ENCODE data around the gene FAM222B. TPM values are rescaled to one million over a fixed set of nuclear protein-coding genes. Genes with fewer than 3 reads are reported as not detected.
"Not testable (repeated sequence)": the region's sequence is repeated elsewhere in the genome, so short reads cannot be mapped to it uniquely, and the experiment has no call there.

FAM222B gene
- total and polyA plus RNA-seq, 4 donors: 4.3 to 33.1 (median 19.8) TPM

- H3K4me3 ChIP-seq (ENCODE audit: low read depth, low read length): peak overlapping the region; percentile 64
- H3K27me3 ChIP-seq (ENCODE audit: control insufficient read depth, insufficient read depth, low read length): no peaks in the 10 kb centered on the region
- H3K27ac ChIP-seq (ENCODE audit: low read depth, low read length): peak overlapping the region; percentile 82
- peak in 1 of 6 donors; percentile 40 for DNase-seq (ENCODE audit: low read depth in 4 of 6, low spot score in 6 of 6)
- no peaks in the 10 kb centered on the region for H3K9me3 ChIP-seq (ENCODE audit: control insufficient read depth, insufficient read depth, low read length)
- peaks cover 44% of the 10 kb centered on the region for H3K36me3 ChIP-seq (ENCODE audit: control insufficient read depth, insufficient read depth, low read length)
- WGBS (ENCODE audit: insufficient coverage): 1% methylated on average over 43 of the region's 45 CpGs
- H3K4me1 ChIP-seq (ENCODE audit: control insufficient read depth, insufficient read depth, low read length): peaks cover 66% of the 10 kb centered on the region
These were observed 116.8 kb downstream of the FAM222B start for GRCh38 chr17:28725660-28726225.

DNA sequence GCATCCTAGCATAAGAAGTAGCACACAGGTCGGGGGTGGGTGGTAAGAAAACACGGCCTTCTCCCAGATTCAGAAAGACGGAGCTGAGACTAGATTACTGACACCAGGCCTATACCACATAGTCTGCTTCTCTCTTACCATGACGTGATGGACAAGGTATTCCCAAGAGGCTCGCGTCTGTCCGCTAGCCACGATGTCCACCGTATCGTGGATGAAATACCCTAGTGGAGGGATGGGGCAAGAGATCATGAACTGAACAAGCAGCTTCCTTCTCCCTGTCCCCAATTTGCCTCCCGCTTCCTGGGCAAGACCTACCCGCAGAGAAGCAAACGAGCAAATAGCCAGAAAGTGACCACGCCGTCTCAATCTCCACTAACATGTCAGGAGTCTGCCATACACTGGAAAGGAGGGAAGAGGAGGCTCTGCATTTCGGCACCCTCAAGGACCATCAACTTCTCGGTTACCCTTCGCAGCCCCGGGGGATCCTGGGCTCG is 117.4 kb downstream of the FAM222B start:
- peak overlapping the region; percentile 82 for H3K27ac ChIP-seq (ENCODE audit: low read depth, low read length)
- peaks cover 44% of the 10 kb centered on the region for H3K36me3 ChIP-seq (ENCODE audit: control insufficient read depth, insufficient read depth, low read length)
- WGBS (ENCODE audit: insufficient coverage): 15% methylated on average over 9 of the region's 20 CpGs
- peaks cover 70% of the 10 kb centered on the region for H3K4me1 ChIP-seq (ENCODE audit: control insufficient read depth, insufficient read depth, low read length)
- H3K4me3 ChIP-seq (ENCODE audit: low read depth, low read length): peak overlapping the region; percentile 64
- H3K9me3 ChIP-seq (ENCODE audit: control insufficient read depth, insufficient read depth, low read length): no peaks in the 10 kb centered on the region
- DNase-seq (ENCODE audit: low read depth in 4 of 6, low spot score in 6 of 6): no peak
- no peaks in the 10 kb centered on the region for H3K27me3 ChIP-seq (ENCODE audit: control insufficient read depth, insufficient read depth, low read length)

GRCh38 chr17:28724500-28725165 is 118.0 kb downstream of the FAM222B start:
- H3K36me3 ChIP-seq (ENCODE audit: control insufficient read depth, insufficient read depth, low read length): peaks cover 44% of the 10 kb centered on the region
- H3K27ac ChIP-seq (ENCODE audit: low read depth, low read length): peak overlapping the region; percentile 82
- H3K9me3 ChIP-seq (ENCODE audit: control insufficient read depth, insufficient read depth, low read length): no peaks in the 10 kb centered on the region
- H3K4me1 ChIP-seq (ENCODE audit: control insufficient read depth, insufficient read depth, low read length): peaks cover 70% of the 10 kb centered on the region
- no peaks in the 10 kb centered on the region for H3K27me3 ChIP-seq (ENCODE audit: control insufficient read depth, insufficient read depth, low read length)
- H3K4me3 ChIP-seq (ENCODE audit: low read depth, low read length): peak overlapping the region; percentile 64
- no peak for DNase-seq (ENCODE audit: low read depth in 4 of 6, low spot score in 6 of 6)
- 88% methylated on average over 8 of the region's 10 CpGs for WGBS (ENCODE audit: insufficient coverage)

GRCh38 chr17:28723836-28724499 is 118.6 kb downstream of the FAM222B start:
- H3K9me3 ChIP-seq (ENCODE audit: control insufficient read depth, insufficient read depth, low read length); H3K27ac ChIP-seq (ENCODE audit: low read depth, low read length); H3K27me3 ChIP-seq (ENCODE audit: control insufficient read depth, insufficient read depth, low read length); H3K4me3 ChIP-seq (ENCODE audit: low read depth, low read length); DNase-seq (ENCODE audit: low read depth in 4 of 6, low spot score in 6 of 6): not testable (repeated sequence)
- peaks cover 44% of the 10 kb centered on the region for H3K36me3 ChIP-seq (ENCODE audit: control insufficient read depth, insufficient read depth, low read length)
- WGBS (ENCODE audit: insufficient coverage): 86% methylated on average over 2 of the region's 4 CpGs
- H3K4me1 ChIP-seq (ENCODE audit: control insufficient read depth, insufficient read depth, low read length): peaks cover 70% of the 10 kb centered on the region

DNA sequence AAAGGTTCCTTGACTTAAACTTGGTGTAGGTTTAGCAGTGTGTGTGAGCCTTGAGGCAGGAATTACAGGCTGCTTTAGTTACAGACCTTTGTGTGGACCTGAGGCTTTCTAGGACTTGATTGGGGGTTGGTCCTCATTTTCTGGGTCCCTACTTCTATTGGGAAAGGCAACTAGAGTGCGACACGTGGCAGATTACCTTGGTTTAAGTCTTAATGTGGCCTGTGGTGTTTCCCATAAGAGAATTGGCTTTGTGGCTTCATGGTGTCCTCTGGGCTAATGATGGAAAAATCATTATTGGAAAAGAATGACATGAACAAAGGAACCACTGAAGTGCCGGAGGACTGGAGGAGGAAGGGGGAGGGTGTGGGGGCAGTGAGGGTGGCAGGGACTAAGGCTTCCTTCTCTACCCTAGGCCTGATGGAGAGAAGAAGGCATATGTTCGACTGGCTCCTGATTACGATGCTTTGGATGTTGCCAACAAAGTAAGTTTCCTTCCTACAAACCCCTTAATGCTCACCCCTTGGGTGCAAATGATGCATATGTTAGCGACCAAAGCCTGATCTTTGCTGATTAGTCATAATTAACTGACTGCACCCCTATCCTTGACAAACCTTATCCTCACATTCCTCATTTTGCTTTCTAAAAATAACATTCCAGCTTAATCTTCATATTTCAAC is 119.3 kb downstream of the FAM222B start:
- peaks cover 44% of the 10 kb centered on the region for H3K36me3 ChIP-seq (ENCODE audit: control insufficient read depth, insufficient read depth, low read length)
- H3K4me3 ChIP-seq (ENCODE audit: low read depth, low read length): peak overlapping the region; percentile 1
- WGBS (ENCODE audit: insufficient coverage): 74% methylated on average over 5 of the region's 6 CpGs
- no peaks in the 10 kb centered on the region for H3K27me3 ChIP-seq (ENCODE audit: control insufficient read depth, insufficient read depth, low read length)
- no peaks in the 10 kb centered on the region for H3K9me3 ChIP-seq (ENCODE audit: control insufficient read depth, insufficient read depth, low read length)
- peak overlapping the region; percentile 15 for H3K27ac ChIP-seq (ENCODE audit: low read depth, low read length)
- DNase-seq (ENCODE audit: low read depth in 4 of 6, low spot score in 6 of 6): no peak
- peaks cover 71% of the 10 kb centered on the region for H3K4me1 ChIP-seq (ENCODE audit: control insufficient read depth, insufficient read depth, low read length)

DNA sequence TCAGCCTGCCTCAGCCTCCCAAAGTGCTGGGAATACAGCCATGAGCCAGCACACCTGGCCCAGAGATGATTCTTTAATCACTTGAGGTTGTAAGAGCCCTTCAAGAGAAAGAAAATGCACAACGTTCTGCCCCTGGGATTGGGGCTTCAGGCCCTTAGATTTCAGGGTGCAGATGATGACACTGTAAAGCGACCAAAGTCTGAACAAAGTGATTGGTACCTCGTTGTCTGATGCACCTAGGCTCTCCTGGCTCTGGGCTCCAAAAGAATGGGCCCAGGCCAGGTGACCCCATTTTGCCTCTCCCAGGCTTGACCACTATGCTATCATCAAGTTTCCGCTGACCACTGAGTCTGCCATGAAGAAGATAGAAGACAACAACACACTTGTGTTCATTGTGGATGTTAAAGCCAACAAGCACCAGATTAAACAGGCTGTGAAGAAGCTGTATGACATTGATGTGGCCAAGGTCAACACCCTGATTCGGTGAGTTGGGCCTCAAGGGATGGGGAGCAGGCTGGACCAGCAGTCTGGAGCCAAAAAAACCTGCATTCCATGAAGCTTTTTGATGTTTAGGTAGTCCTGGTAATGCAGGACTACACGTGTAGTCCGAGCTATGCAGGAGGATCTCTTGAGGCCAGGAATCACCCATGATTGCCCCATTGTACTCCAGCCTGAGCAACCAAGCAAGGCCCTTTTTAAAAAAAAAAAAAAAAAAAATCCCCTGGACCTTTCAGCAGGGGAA is 120.0 kb downstream of the FAM222B start:
- H3K27ac ChIP-seq (ENCODE audit: low read depth, low read length): peak overlapping the region; percentile 15
- peaks cover 4% of the 10 kb centered on the region for H3K27me3 ChIP-seq (ENCODE audit: control insufficient read depth, insufficient read depth, low read length)
- H3K4me1 ChIP-seq (ENCODE audit: control insufficient read depth, insufficient read depth, low read length): peaks cover 69% of the 10 kb centered on the region
- DNase-seq (ENCODE audit: low read depth in 4 of 6, low spot score in 6 of 6): no peak
- 85% methylated on average over 6 of the region's 7 CpGs for WGBS (ENCODE audit: insufficient coverage)
- peak overlapping the region; percentile 1 for H3K4me3 ChIP-seq (ENCODE audit: low read depth, low read length)
- H3K36me3 ChIP-seq (ENCODE audit: control insufficient read depth, insufficient read depth, low read length): peaks cover 44% of the 10 kb centered on the region
- H3K9me3 ChIP-seq (ENCODE audit: control insufficient read depth, insufficient read depth, low read length): no peaks in the 10 kb centered on the region

GRCh38 chr17:28720997-28721329 is 121.6 kb downstream of the FAM222B start:
- peaks cover 70% of the 10 kb centered on the region for H3K4me1 ChIP-seq (ENCODE audit: control insufficient read depth, insufficient read depth, low read length)
- H3K4me3 ChIP-seq (ENCODE audit: low read depth, low read length): peak overlapping the region; percentile 98
- H3K36me3 ChIP-seq (ENCODE audit: control insufficient read depth, insufficient read depth, low read length): peaks cover 44% of the 10 kb centered on the region
- H3K27ac ChIP-seq (ENCODE audit: low read depth, low read length): peak overlapping the region; percentile 10
- DNase-seq (ENCODE audit: low read depth in 4 of 6, low spot score in 6 of 6); H3K9me3 ChIP-seq (ENCODE audit: control insufficient read depth, insufficient read depth, low read length); H3K27me3 ChIP-seq (ENCODE audit: control insufficient read depth, insufficient read depth, low read length): not testable (repeated sequence)
- WGBS (ENCODE audit: insufficient coverage): 29% methylated on average over 16 of the region's 19 CpGs

DNA sequence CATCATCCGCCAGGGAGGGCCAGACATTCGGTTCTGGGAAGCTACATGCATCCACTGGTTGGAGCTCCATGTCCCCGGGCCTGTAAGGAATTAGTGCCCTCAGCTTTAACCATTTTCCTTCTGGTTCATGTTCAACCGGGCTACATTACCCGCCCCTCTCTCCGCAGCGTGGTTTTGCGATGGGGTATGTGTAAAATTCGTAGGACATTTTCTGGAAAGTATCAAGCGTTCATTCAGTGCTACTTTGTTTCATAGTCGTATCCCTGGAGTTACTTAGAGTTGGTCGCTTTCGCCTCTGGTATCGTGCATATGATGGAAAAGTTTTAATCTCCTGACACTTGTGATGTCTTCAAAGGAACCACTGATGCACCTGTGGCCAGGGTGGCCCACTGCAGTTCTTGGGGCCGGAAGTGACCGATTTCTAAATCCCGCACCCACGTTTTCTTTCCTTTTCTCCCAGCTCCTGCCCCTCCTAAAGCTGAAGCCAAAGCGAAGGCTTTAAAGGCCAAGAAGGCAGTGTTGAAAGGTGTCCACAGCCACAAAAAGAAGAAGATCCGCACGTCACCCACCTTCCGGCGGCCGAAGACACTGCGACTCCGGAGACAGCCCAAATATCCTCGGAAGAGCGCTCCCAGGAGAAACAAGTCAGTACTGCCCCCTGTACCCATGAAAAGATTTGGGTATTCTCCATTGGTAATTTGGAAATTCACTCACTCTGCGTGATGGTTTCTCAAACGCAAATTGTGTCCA is 122.2 kb downstream of the FAM222B start:
- no peaks in the 10 kb centered on the region for H3K9me3 ChIP-seq (ENCODE audit: control insufficient read depth, insufficient read depth, low read length)
- peak overlapping the region; percentile 98 for H3K4me3 ChIP-seq (ENCODE audit: low read depth, low read length)
- H3K36me3 ChIP-seq (ENCODE audit: control insufficient read depth, insufficient read depth, low read length): peaks cover 45% of the 10 kb centered on the region
- H3K4me1 ChIP-seq (ENCODE audit: control insufficient read depth, insufficient read depth, low read length): peaks cover 70% of the 10 kb centered on the region
- DNase-seq (ENCODE audit: low read depth in 4 of 6, low spot score in 6 of 6): no peak
- peaks cover 9% of the 10 kb centered on the region for H3K27me3 ChIP-seq (ENCODE audit: control insufficient read depth, insufficient read depth, low read length)
- WGBS (ENCODE audit: insufficient coverage): 1% methylated on average over 11 of the region's 30 CpGs
- peak overlapping the region; percentile 97 for H3K27ac ChIP-seq (ENCODE audit: low read depth, low read length)
